ENCODE measurements around the gene TYK2. TPM values are rescaled to one million over a fixed set of nuclear protein-coding genes. Genes with fewer than 3 reads are reported as not detected.

The TYK2 gene
- total and polyA plus RNA-seq, 2 of the 13 experiments (the other 11 are each of a cell fraction or from before 2014, with no cell fraction given): 38.8 to 60.1 TPM

- TF ChIP-seq ZNF142 (CRISPR knock-in tag; IDR thresholded peaks at IDR 0.05) (peak; percentile 72; the same call in 1 of the 2 replicates), ATF6 (CRISPR knock-in tag; conservative IDR thresholded peaks at IDR 0.05) (no peak), NFKB2 (CRISPR knock-in tag; IDR thresholded peaks at IDR 0.05; ENCODE audit: borderline replicate concordance) (peak; percentile 80), ZMYM4 (CRISPR knock-in tag; IDR thresholded peaks at IDR 0.05) (peak; percentile 95), ZNF260 (CRISPR knock-in tag; IDR thresholded peaks at IDR 0.05; ENCODE audit: borderline replicate concordance, low read depth) (no peak), ELF3 (CRISPR knock-in tag; IDR thresholded peaks at IDR 0.05) (peak; percentile 54), ZNF224 (CRISPR knock-in tag; IDR thresholded peaks at IDR 0.05) (no peak), ZBTB2 (CRISPR knock-in tag; IDR thresholded peaks at IDR 0.05; ENCODE audit: low read depth) (peak; percentile 65; the same call in 1 of the 2 replicates), MEF2D (CRISPR knock-in tag; IDR thresholded peaks at IDR 0.05) (peak; percentile 84), SKI (IDR thresholded peaks at IDR 0.05; ENCODE audit: partially characterized antibody) (peak; percentile 39), ZMYM2 (CRISPR knock-in tag; IDR thresholded peaks at IDR 0.05) (peak; percentile 100), PRPF4 (IDR thresholded peaks at IDR 0.05; ENCODE audit: low read depth, low read length, poor library complexity, severe bottlenecking) (no peak), AHR (CRISPR knock-in tag; IDR thresholded peaks at IDR 0.05) (peak; percentile 90; the same call in 1 of the 2 replicates), TFDP1 (CRISPR knock-in tag; IDR thresholded peaks at IDR 0.05; ENCODE audit: borderline replicate concordance) (peak; percentile 23; the same call in 1 of the 2 replicates), TGIF2 (CRISPR knock-in tag; IDR thresholded peaks at IDR 0.05) (peak; percentile 28; the same call in 1 of the 2 replicates), MEIS1 (CRISPR knock-in tag; IDR thresholded peaks at IDR 0.05; ENCODE audit: borderline replicate concordance) (no peak), ZFP37 (CRISPR knock-in tag; IDR thresholded peaks at IDR 0.05; ENCODE audit: borderline replicate concordance) (0 out of 2 replicates have a peak, but pooled peaks have one; percentile 61), RXRB (CRISPR knock-in tag; IDR thresholded peaks at IDR 0.05; ENCODE audit: borderline replicate concordance) (peak; percentile 70)
Measured at GRCh38 chr19:10416380-10417257, 36.2 kb upstream of the TYK2 start (continued).
